Middle frontal gyrus (tissue), 1 donor: ENCODE data around the gene FADS2.

Source experiments
- DNase-seq: peaks from one replicate; pipeline ENCODE4 v3.0.0-alpha.2; 2015; ENCODE audit warnings: low spot score; ENCODE audit errors: extremely low spot score

The FADS2 gene

GRCh38 chr11:61827571-61828378, at the start of gene FADS2:
FADS2 (plus strand) TSS chr11:61828300; CDS start chr11:61828391, 91 bp downstream.
- DNase-seq, result peak; percentile 94

GRCh38 chr11:61778357-61778886, 49.7 kb upstream of the FADS2 start:
- DNase-seq, result no peak

GRCh38 chr11:61778920-61779650, 49.0 kb upstream of the FADS2 start:
- DNase-seq, result no peak

GRCh38 chr11:61779666-61780525, 48.2 kb upstream of the FADS2 start:
- no peak for DNase-seq

- DNase-seq, result no peak
Measured at GRCh38 chr11:61780581-61781162, 47.4 kb upstream of the FADS2 start.

- DNase-seq, result no peak
Measured at GRCh38 chr11:61781585-61781984, 46.5 kb upstream of the FADS2 start.

- no peak for DNase-seq
Measured at GRCh38 chr11:61782299-61782698, 45.8 kb upstream of the FADS2 start.

GRCh38 chr11:61782841-61783240, 45.3 kb upstream of the FADS2 start:
- DNase-seq, result no peak

GRCh38 chr11:61783717-61784505, 44.2 kb upstream of the FADS2 start:
- no peak for DNase-seq

GRCh38 chr11:61784506-61784805, 43.6 kb upstream of the FADS2 start:
- DNase-seq, result no peak

- no peak for DNase-seq
Measured at GRCh38 chr11:61785837-61786402, 42.2 kb upstream of the FADS2 start.

GRCh38 chr11:61787928-61788491, 40.1 kb upstream of the FADS2 start:
- DNase-seq, result peak; percentile 30

GRCh38 chr11:61791737-61792309, 36.3 kb upstream of the FADS2 start:
- peak; percentile 80 for DNase-seq

GRCh38 chr11:61792310-61793082, 35.6 kb upstream of the FADS2 start, which contains the start of the genes FEN1 and TMEM258:
FEN1 (plus strand) TSS chr11:61792911; CDS start chr11:61795362, 2,451 bp downstream.
TMEM258 (minus strand) TSS chr11:61792599; CDS start chr11:61792558, 41 bp downstream.
- DNase-seq, result peak; percentile 81

- no peak for DNase-seq
Measured at GRCh38 chr11:61793083-61793828, 34.8 kb upstream of the FADS2 start.

GRCh38 chr11:61793829-61794204, 34.3 kb upstream of the FADS2 start:
- no peak for DNase-seq

- DNase-seq, result no peak
Measured at GRCh38 chr11:61794579-61794978, 33.5 kb upstream of the FADS2 start.

GRCh38 chr11:61795459-61795858, 32.6 kb upstream of the FADS2 start:
- DNase-seq, result no peak
